H9 (cell line): Measurements from ENCODE around the gene ALG9. TPM values are rescaled to one million over a fixed set of nuclear protein-coding genes. Genes with fewer than 3 reads are reported as not detected.

Experiments used
- DNase-seq: peaks from one replicate; pipeline ENCODE4 v3.0.0-alpha.2; 2017
- H2AFZ ChIP-seq: one replicate; pipeline ENCODE4 v1.6.1; 2013; ENCODE audit warnings: mild to moderate bottlenecking, low read length, control low read depth, moderate library complexity
- H2AK5ac ChIP-seq: 2 replicates; pipeline ENCODE4 v1.6.1; 2013; ENCODE audit warnings: low read length, control low read depth, mixed read lengths; ENCODE audit not compliant: insufficient read length
- H2BK120ac ChIP-seq: one replicate; pipeline ENCODE4 v1.6.1; 2013; ENCODE audit warnings: low read depth, mild to moderate bottlenecking, low read length, control low read depth, inconsistent platforms; ENCODE audit not compliant: poor library complexity, severe bottlenecking
- H2BK12ac ChIP-seq: 2 replicates; pipeline ENCODE4 v1.6.1; 2013; ENCODE audit warnings: low read length, control low read depth, mixed read lengths, low read depth; ENCODE audit not compliant: insufficient read length
- H2BK15ac ChIP-seq: 2 replicates; pipeline ENCODE4 v1.6.1; 2013; ENCODE audit warnings: low read depth, low read length, control low read depth
- H2BK20ac ChIP-seq: one replicate; pipeline ENCODE4 v1.6.1; 2013; ENCODE audit warnings: low read depth, mild to moderate bottlenecking, low read length, control low read depth, inconsistent platforms; ENCODE audit not compliant: poor library complexity, severe bottlenecking
- H2BK5ac ChIP-seq: 2 replicates; pipeline ENCODE4 v1.6.1; 2013; ENCODE audit warnings: low read length, control low read depth, mixed read lengths; ENCODE audit not compliant: insufficient read length
- H3K14ac ChIP-seq: 2 replicates; pipeline ENCODE4 v1.6.1; 2013; ENCODE audit warnings: low read length, control low read depth; ENCODE audit not compliant: insufficient read depth
- H3K18ac ChIP-seq: 2 replicates; pipeline ENCODE4 v1.6.1; 2013; ENCODE audit warnings: low read depth, mild to moderate bottlenecking, mixed read lengths, low read length, control low read depth; ENCODE audit not compliant: insufficient read length
- H3K23ac ChIP-seq: 2 replicates; pipeline ENCODE4 v1.6.1; 2013; ENCODE audit warnings: low read length, control low read depth, mixed read lengths, low read depth; ENCODE audit not compliant: insufficient read length
- H3K23me2 ChIP-seq: 2 replicates; pipeline ENCODE4 v1.6.1; 2013; ENCODE audit warnings: low read depth, mild to moderate bottlenecking, mixed read lengths, low read length, control low read depth; ENCODE audit not compliant: insufficient read length, poor library complexity, severe bottlenecking
- H3K27ac ChIP-seq: 2 replicates; pipeline ENCODE4 v1.5.1; 2013; ENCODE audit warnings: low read length, control low read depth, mixed read lengths, low read depth; ENCODE audit not compliant: insufficient read length
- H3K27me3 ChIP-seq: 2 replicates; pipeline ENCODE4 v1.6.1; 2013; ENCODE audit warnings: low read length, control low read depth, inconsistent platforms; ENCODE audit not compliant: insufficient read depth
- H3K4ac ChIP-seq: 2 replicates; pipeline ENCODE4 v1.6.1; 2013; ENCODE audit warnings: low read depth, mild to moderate bottlenecking, control low read depth, inconsistent platforms, low read length, moderate library complexity
- H3K4me1 ChIP-seq: 2 replicates; pipeline ENCODE4 v1.6.1; 2013; ENCODE audit warnings: low read length, control low read depth, inconsistent platforms; ENCODE audit not compliant: insufficient read depth
- H3K4me2 ChIP-seq: 2 replicates; pipeline ENCODE4 v1.6.1; 2013; ENCODE audit warnings: low read length, control low read depth, mixed read lengths; ENCODE audit not compliant: insufficient read length, insufficient read depth
- H3K56ac ChIP-seq: 2 replicates; pipeline ENCODE4 v1.6.1; 2013; ENCODE audit warnings: low read depth, mild to moderate bottlenecking, mixed read lengths, low read length, control low read depth; ENCODE audit not compliant: insufficient read length
- H3K79me1 ChIP-seq: 2 replicates; pipeline ENCODE4 v1.6.1; 2013; ENCODE audit warnings: low read depth, mild to moderate bottlenecking, moderate library complexity, low read length, control low read depth, inconsistent platforms; ENCODE audit not compliant: insufficient read depth, poor library complexity, severe bottlenecking
- H3K79me2 ChIP-seq: 2 replicates; pipeline ENCODE4 v1.6.1; 2013; ENCODE audit warnings: low read length, control low read depth, inconsistent platforms; ENCODE audit not compliant: insufficient read depth
- H3K9ac ChIP-seq: 2 replicates; pipeline ENCODE4 v1.6.1; 2013; ENCODE audit warnings: low read length, control low read depth, mixed read lengths; ENCODE audit not compliant: insufficient read length; ENCODE audit errors: extremely low read depth
- H3K9me3 ChIP-seq: one replicate; pipeline ENCODE4 v1.6.1; 2013; ENCODE audit warnings: low read depth, low read length, inconsistent platforms; ENCODE audit not compliant: control insufficient read depth
- H3T11ph ChIP-seq: one replicate; pipeline ENCODE4 v1.6.1; 2013; ENCODE audit warnings: mild to moderate bottlenecking, low read length, control low read depth, inconsistent platforms
- H4K20me1 ChIP-seq: one replicate; pipeline ENCODE4 v1.6.1; 2013; ENCODE audit not compliant: control insufficient read depth, insufficient read length, insufficient read depth
- H4K5ac ChIP-seq: 2 replicates; pipeline ENCODE4 v1.6.1; 2013; ENCODE audit warnings: low read depth, mild to moderate bottlenecking, mixed read lengths, low read length, control low read depth; ENCODE audit not compliant: insufficient read length
- H4K8ac ChIP-seq: replicated peaks from 2 replicates; pipeline ENCODE4 v1.6.1; 2013; ENCODE audit warnings: low read length, control low read depth, mixed read lengths, low read depth; ENCODE audit not compliant: insufficient read length
- H4K91ac ChIP-seq: 2 replicates; pipeline ENCODE4 v1.6.1; 2013; ENCODE audit warnings: low read depth, mild to moderate bottlenecking, moderate library complexity, mixed read lengths, low read length, control low read depth; ENCODE audit not compliant: insufficient read length
- H3K27ac Mint-ChIP-seq, 3 experiments: 2 replicates in 2 of 3; 3 replicates in 1 of 3; pipeline ENCODE4 v1.8.0; 2020 to 2021; ENCODE audit warnings: mixed read lengths in 3 of 3, mild to moderate bottlenecking in 1 of 3, moderate library complexity in 1 of 3
- H3K27me3 Mint-ChIP-seq: 2 replicates; pipeline ENCODE4 v1.8.0; 2021; ENCODE audit warnings: low read depth, mild to moderate bottlenecking, moderate library complexity, mixed read lengths
- H3K36me3 Mint-ChIP-seq, 3 experiments: 2 replicates in 2 of 3; 3 replicates in 1 of 3; pipeline ENCODE4 v1.8.0; 2020 to 2021; ENCODE audit warnings: low read depth in 3 of 3, mixed read lengths in 3 of 3; ENCODE audit not compliant: insufficient read depth in 1 of 3
- H3K4me1 Mint-ChIP-seq, 2 experiments: 2 replicates each; pipeline ENCODE4 v1.8.0; 2020; ENCODE audit warnings: mixed read lengths in 2 of 2
- H3K4me3 Mint-ChIP-seq, 2 experiments: 2 replicates in 1 of 2; 3 replicates in 1 of 2; pipeline ENCODE4 v1.8.0; 2020 to 2021; ENCODE audit warnings: mild to moderate bottlenecking in 2 of 2, mixed read lengths in 2 of 2, moderate library complexity in 1 of 2
- H3K9me3 Mint-ChIP-seq, 2 experiments: 2 replicates in 1 of 2; 3 replicates in 1 of 2; pipeline ENCODE4 v1.8.0; 2020; ENCODE audit warnings: mild to moderate bottlenecking in 2 of 2, mixed read lengths in 2 of 2, moderate library complexity in 1 of 2
- CTCF ChIP-seq: fragments of 200-600 bp; sonication (generic); conservative IDR thresholded peaks from 3 replicates; pipeline ENCODE4 v1.8.0; 2021; ENCODE audit warnings: antibody characterized with exemption, mild to moderate bottlenecking
- WGBS: extraction: QIAGEN DNeasy Blood & Tissue Kit; methylation state at CpG from one replicate; pipeline ENCODE4 v1.1.7; 2013; ENCODE audit warnings: missing lambda C conversion rate, low lambda C conversion rate, mixed read lengths; ENCODE audit not compliant: insufficient read length; ENCODE audit errors: extremely low coverage; 5-methylcytosine and 5-hydroxymethylcytosine counted together
- total RNA-seq: library from RNA; stranded (reverse); gene quantifications from 2 replicates; pipeline ENCODE4 v1.2.1, GENCODE V29; 2021

Gene ALG9
- total RNA-seq, 1 experiment from 2014 or later: 26.0 TPM

- Histone ChIP-seq H4K8ac (no peak overlapping the region), H3K4me1 (no peaks in the 10 kb centered on the region; the same call in 1 of the 2 replicates), H2AFZ (no peak overlapping the region), H2BK20ac (no peak overlapping the region), H3K9ac (no peak overlapping the region), H2BK15ac (no peak overlapping the region), H3K4ac (no peak overlapping the region), H3K56ac (no peak overlapping the region), H3K27me3 (no peaks in the 10 kb centered on the region), H3T11ph (no peak overlapping the region), H3K14ac (no peak overlapping the region), H2BK5ac (no peak overlapping the region), H3K79me1 (no peaks in the 10 kb centered on the region), H2BK12ac (no peak overlapping the region), H3K23me2 (no peaks in the 10 kb centered on the region), H2AK5ac (no peak overlapping the region), H4K91ac (no peak overlapping the region), H3K9me3 (no peaks in the 10 kb centered on the region), H3K23ac (no peak overlapping the region), H3K79me2 (no peaks in the 10 kb centered on the region), H2BK120ac (no peak overlapping the region), H4K20me1 (no peaks in the 10 kb centered on the region), H3K18ac (no peak overlapping the region), H3K4me2 (no peak overlapping the region), H3K27ac (no peak overlapping the region), H4K5ac (no peak overlapping the region)
- Mint-ChIP-seq H3K4me3 (no peak overlapping the region), H3K4me1 (peaks cover 19 to 21% of the 10 kb centered on the region in 2 experiments), H3K36me3 (peaks cover 0 to 11% (median 5%) of the 10 kb centered on the region in 3 experiments; a peak in 3 of 7 replicates), H3K27ac (peak overlapping the region in 1 of 3 experiments; percentile 14; a peak in 1 of 7 replicates), H3K9me3 (no peaks in the 10 kb centered on the region), H3K27me3 (no peaks in the 10 kb centered on the region)
- no CpG with 5 or more reads among the region's 10 CpGs for WGBS
- DNase-seq: peak; percentile 85
- TF ChIP-seq CTCF: peak; percentile 98
Measured at GRCh38 chr11:111841370-111842053, 29.9 kb downstream of the ALG9 start.
